Inflammatory macrophage treated with lipopolysaccharide for 4 hours (primary cell): ENCODE data around the gene PAM16.
A peak's percentile ranks its signal among the peaks of the same experiment; 100 is the strongest.

ENCODE experiments used
- DNase-seq: peaks from one replicate; pipeline ENCODE4 v3.0.0-alpha.2; 2020

The PAM16 gene

GRCh38 chr16:4370570-4371356 lies 19.6 kb upstream of the PAM16 start:
- DNase-seq: no peak

GRCh38 chr16:4370151-4370550 lies 19.0 kb upstream of the PAM16 start:
- no peak for DNase-seq

- no peak for DNase-seq
Observed at GRCh38 chr16:4369007-4369733, 18.0 kb upstream of the PAM16 start.

- DNase-seq: no peak
Observed at GRCh38 chr16:4367393-4367856, 16.3 kb upstream of the PAM16 start.

GRCh38 chr16:4366016-4366415 lies 14.9 kb upstream of the PAM16 start:
- no peak for DNase-seq

- DNase-seq: no peak
Observed at GRCh38 chr16:4365615-4366014, 14.5 kb upstream of the PAM16 start.

- DNase-seq: no peak
Observed at GRCh38 chr16:4365014-4365406, 13.9 kb upstream of the PAM16 start.

GRCh38 chr16:4364196-4365013 lies 13.3 kb upstream of the PAM16 start:
- no peak for DNase-seq

- no peak for DNase-seq
Observed at GRCh38 chr16:4362476-4363135, 11.5 kb upstream of the PAM16 start.

- no peak for DNase-seq
Observed at GRCh38 chr16:4361944-4362311, 10.8 kb upstream of the PAM16 start.

- no peak for DNase-seq
Observed at GRCh38 chr16:4361033-4361943, 10.2 kb upstream of the PAM16 start.

GRCh38 chr16:4360538-4361021 lies 9.5 kb upstream of the PAM16 start:
- DNase-seq: no peak

- DNase-seq: no peak
Observed at GRCh38 chr16:4359914-4360313, 8.8 kb upstream of the PAM16 start.

GRCh38 chr16:4358831-4359561 lies 7.9 kb upstream of the PAM16 start:
- peak; percentile 11 for DNase-seq

- no peak for DNase-seq
Observed at GRCh38 chr16:4358236-4358635, 7.1 kb upstream of the PAM16 start.

- DNase-seq: no peak
Observed at GRCh38 chr16:4356820-4357219, 5.7 kb upstream of the PAM16 start.

- DNase-seq: no peak
Observed at GRCh38 chr16:4354512-4355409, 3.6 kb upstream of the PAM16 start.

GRCh38 chr16:4353675-4354074 lies 2.6 kb upstream of the PAM16 start:
- no peak for DNase-seq

- DNase-seq: no peak
Observed at GRCh38 chr16:4352843-4353242, 1.7 kb upstream of the PAM16 start.

GRCh38 chr16:4351880-4352279 lies 759 bp upstream of the PAM16 start:
- no peak for DNase-seq
